Vagina (tissue), 2 donors: ENCODE results near the gene ACP3. TPM values are rescaled to one million over a fixed set of nuclear protein-coding genes. Genes with fewer than 3 reads are reported as not detected.
A peak's percentile ranks its signal among the peaks of the same experiment; 100 is the strongest.

ENCODE experiments used
- DNase-seq, 2 donors: peaks; one replicate each; pipeline ENCODE4 v3.0.0-alpha.2; 2017; ENCODE audit errors: extremely low spot score in 2 of 2
- H3K27ac ChIP-seq: fragments of 200-600 bp; sonication (generic); one replicate; pipeline ENCODE4 v1.5.1; 2019
- H3K27me3 ChIP-seq: fragments of 200-600 bp; sonication (generic); one replicate; pipeline ENCODE4 v1.5.1; 2019
- H3K36me3 ChIP-seq, 2 donors: fragments of 200-600 bp; sonication (generic); one replicate each; pipeline ENCODE4 v1.5.1; 2017 to 2019
- H3K4me1 ChIP-seq: fragments of 200-600 bp; sonication (generic); one replicate; pipeline ENCODE4 v1.5.1; 2019
- H3K4me3 ChIP-seq, 2 donors: fragments of 200-600 bp; sonication (generic); 1 replicate in 1 of 2; 2 replicates in 1 of 2; pipeline ENCODE4 v1.5.1; 2016 to 2019
- H3K9me3 ChIP-seq: fragments of 200-600 bp; sonication (generic); one replicate; pipeline ENCODE4 v1.5.1; 2019
- POLR2A ChIP-seq, 2 donors: fragments of 450-650 bp; IDR thresholded peaks; one replicate each; pipeline ENCODE4 v1.6.1; 2017; ENCODE audit warnings: antibody characterized with exemption in 2 of 2, mild to moderate bottlenecking in 2 of 2, moderate library complexity in 2 of 2
- POLR2AphosphoS5 ChIP-seq, 2 donors: sonication (generic); formaldehyde crosslinking; IDR thresholded peaks; one replicate each; pipeline ENCODE4 v1.9.0; 2017; ENCODE audit warnings: antibody characterized with exemption in 2 of 2, mild to moderate bottlenecking in 2 of 2, low read depth in 1 of 2; ENCODE audit not compliant: insufficient read depth in 1 of 2
- intact Hi-C: fragments of 100-400 bp; cut with DNase I; formaldehyde crosslinking; loops from one replicate; pipeline ENCODE4 v1.15.1; 2023
- total RNA-seq: library from RNA; depleted of rRNA; stranded (reverse); fragments of >200 nt; gene quantifications from one replicate; pipeline ENCODE4 v1.2.3, GENCODE V29; 2016
- TF ChIP-seq, protein P1 (sequence below), 3 experiments: fragments of 450-650 bp in 2 of 3; fragments of 200-600 bp in 1 of 3; sonication (generic) in 1 of 3; IDR thresholded peaks; one replicate each; pipeline ENCODE4 v1.5.1; 2017 to 2019; ENCODE audit warnings: antibody characterized with exemption in 3 of 3, mild to moderate bottlenecking in 2 of 3, moderate library complexity in 2 of 3

The ACP3 gene
- total RNA-seq, 1 donor from 2014 or later: 12.3 TPM

- Histone ChIP-seq H3K36me3 (no peaks in the 10 kb centered on the region), H3K27ac (no peak overlapping the region), H3K4me3 (no peak overlapping the region), H3K9me3 (no peaks in the 10 kb centered on the region), H3K27me3 (no peaks in the 10 kb centered on the region), H3K4me1 (no peaks in the 10 kb centered on the region)
- DNase-seq: no peak
- no peak for TF ChIP-seq POLR2A (IDR thresholded peaks at IDR 0.05)
- no peak for TF ChIP-seq POLR2AphosphoS5 (IDR thresholded peaks at IDR 0.05; ENCODE audit: insufficient read depth in 1 of 2, low read depth in 1 of 2)
- TF ChIP-seq, protein P1, sequence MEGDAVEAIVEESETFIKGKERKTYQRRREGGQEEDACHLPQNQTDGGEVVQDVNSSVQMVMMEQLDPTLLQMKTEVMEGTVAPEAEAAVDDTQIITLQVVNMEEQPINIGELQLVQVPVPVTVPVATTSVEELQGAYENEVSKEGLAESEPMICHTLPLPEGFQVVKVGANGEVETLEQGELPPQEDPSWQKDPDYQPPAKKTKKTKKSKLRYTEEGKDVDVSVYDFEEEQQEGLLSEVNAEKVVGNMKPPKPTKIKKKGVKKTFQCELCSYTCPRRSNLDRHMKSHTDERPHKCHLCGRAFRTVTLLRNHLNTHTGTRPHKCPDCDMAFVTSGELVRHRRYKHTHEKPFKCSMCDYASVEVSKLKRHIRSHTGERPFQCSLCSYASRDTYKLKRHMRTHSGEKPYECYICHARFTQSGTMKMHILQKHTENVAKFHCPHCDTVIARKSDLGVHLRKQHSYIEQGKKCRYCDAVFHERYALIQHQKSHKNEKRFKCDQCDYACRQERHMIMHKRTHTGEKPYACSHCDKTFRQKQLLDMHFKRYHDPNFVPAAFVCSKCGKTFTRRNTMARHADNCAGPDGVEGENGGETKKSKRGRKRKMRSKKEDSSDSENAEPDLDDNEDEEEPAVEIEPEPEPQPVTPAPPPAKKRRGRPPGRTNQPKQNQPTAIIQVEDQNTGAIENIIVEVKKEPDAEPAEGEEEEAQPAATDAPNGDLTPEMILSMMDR (IDR thresholded peaks at IDR 0.05): no peak
- intact Hi-C loops: loop anchor here (10.0 kb wide), 2 partner anchors 93 to 1087 kb away; no protein-coding TSS in a partner anchor
Measured at GRCh38 chr3:132347811-132348210, 30.6 kb downstream of the ACP3 start.

DNA sequence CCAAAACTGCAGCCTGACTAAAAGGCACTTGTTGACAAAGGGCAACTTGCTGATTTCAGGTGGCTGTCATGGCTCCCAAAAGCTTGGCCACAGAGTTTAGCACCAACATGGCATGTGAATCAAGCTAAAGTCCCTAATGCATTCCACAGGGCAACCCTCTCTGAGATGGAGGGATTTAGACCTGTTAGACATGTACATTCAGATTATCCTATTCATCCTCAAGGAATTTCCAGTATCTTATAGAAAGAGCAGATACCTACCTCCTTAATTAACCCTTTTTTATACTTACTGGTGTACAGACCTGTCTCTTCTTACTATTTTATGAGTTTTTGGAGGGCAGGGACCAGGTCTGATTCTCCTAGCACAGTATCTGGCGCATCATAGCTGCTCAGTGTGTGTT is 31.3 kb downstream of the ACP3 start:
- no peaks in the 10 kb centered on the region for H3K36me3 ChIP-seq
- H3K27ac ChIP-seq: no peak overlapping the region
- H3K4me3 ChIP-seq: no peak overlapping the region
- no peak for TF ChIP-seq POLR2AphosphoS5 (IDR thresholded peaks at IDR 0.05; ENCODE audit: insufficient read depth in 1 of 2, low read depth in 1 of 2)
- TF ChIP-seq POLR2A (IDR thresholded peaks at IDR 0.05): no peak
- TF ChIP-seq, protein P1 (IDR thresholded peaks at IDR 0.05): no peak
- no peaks in the 10 kb centered on the region for H3K9me3 ChIP-seq
- intact Hi-C loops: loop anchor here (10.0 kb wide), 2 partner anchors 94 to 1086 kb away; no protein-coding TSS in a partner anchor
- no peaks in the 10 kb centered on the region for H3K27me3 ChIP-seq
- no peaks in the 10 kb centered on the region for H3K4me1 ChIP-seq
- no peak for DNase-seq

- intact Hi-C loops: no loop called here
- DNase-seq: no peak
- Histone ChIP-seq H3K27ac (no peak overlapping the region), H3K9me3 (no peaks in the 10 kb centered on the region), H3K36me3 (no peaks in the 10 kb centered on the region), H3K4me1 (no peaks in the 10 kb centered on the region), H3K4me3 (no peak overlapping the region), H3K27me3 (no peaks in the 10 kb centered on the region)
- TF ChIP-seq POLR2AphosphoS5 (IDR thresholded peaks at IDR 0.05; ENCODE audit: insufficient read depth in 1 of 2, low read depth in 1 of 2) (no peak), POLR2A (IDR thresholded peaks at IDR 0.05) (no peak)
- TF ChIP-seq, protein P1 (IDR thresholded peaks at IDR 0.05): no peak
Measured at GRCh38 chr3:132350814-132351213, 33.6 kb downstream of the ACP3 start.

DNA sequence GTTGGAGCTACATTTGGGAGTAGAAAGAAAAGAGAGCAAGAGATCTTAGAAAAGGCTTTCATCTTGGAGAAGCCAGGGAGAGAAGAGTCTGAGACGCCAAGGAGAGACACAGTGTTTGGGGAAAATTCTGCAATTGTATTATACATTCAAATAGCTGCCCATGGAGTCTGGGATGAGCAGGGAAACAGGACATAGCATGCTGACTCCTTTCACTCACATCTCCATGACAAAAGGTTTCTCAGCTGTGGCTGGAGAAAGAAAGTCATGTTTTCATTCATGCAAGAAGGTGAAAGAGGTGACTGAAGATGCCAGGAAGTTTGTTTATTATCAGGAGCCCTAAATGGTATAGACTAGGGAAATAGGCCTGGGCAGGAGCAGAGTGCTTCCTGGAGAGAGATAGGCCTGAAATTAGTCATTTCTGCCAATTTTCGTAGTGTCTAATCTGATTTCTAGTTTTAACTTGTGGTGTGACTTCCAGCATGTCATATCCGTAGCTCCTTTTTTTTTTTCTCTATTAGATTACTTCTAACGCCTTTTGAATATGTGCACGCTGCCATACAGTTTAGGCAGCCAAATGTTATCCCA is 34.1 kb downstream of the ACP3 start:
- Histone ChIP-seq H3K4me1 (no peaks in the 10 kb centered on the region), H3K9me3 (no peaks in the 10 kb centered on the region), H3K27ac (no peak overlapping the region), H3K4me3 (no peak overlapping the region), H3K36me3 (no peaks in the 10 kb centered on the region), H3K27me3 (no peaks in the 10 kb centered on the region)
- intact Hi-C loops: no loop called here
- TF ChIP-seq POLR2AphosphoS5 (IDR thresholded peaks at IDR 0.05; ENCODE audit: insufficient read depth in 1 of 2, low read depth in 1 of 2): no peak
- TF ChIP-seq, protein P1 (IDR thresholded peaks at IDR 0.05): no peak
- TF ChIP-seq POLR2A (IDR thresholded peaks at IDR 0.05): no peak
- no peak for DNase-seq

GRCh38 chr3:132352556-132353143 is 35.4 kb downstream of the ACP3 start:
- intact Hi-C loops: no loop called here
- Histone ChIP-seq H3K4me1 (no peaks in the 10 kb centered on the region), H3K4me3 (no peak overlapping the region), H3K36me3 (no peaks in the 10 kb centered on the region), H3K27me3 (no peaks in the 10 kb centered on the region), H3K27ac (no peak overlapping the region), H3K9me3 (no peaks in the 10 kb centered on the region)
- TF ChIP-seq, protein P1 (IDR thresholded peaks at IDR 0.05): peak; percentile 66 to 87 (median 69)
- TF ChIP-seq POLR2A (IDR thresholded peaks at IDR 0.05): no peak
- no peak for DNase-seq
